HEK293 (cell line): ENCODE data around the gene RPS6KC1.

Source experiments
- FEZF1 ChIP-seq: fragments of 450-650 bp; formaldehyde crosslinking; IDR thresholded peaks from 2 replicates; pipeline ENCODE4 v1.5.1; 2016; ENCODE audit warnings: missing biosample characterization, missing genetic modification characterization
- KLF9 ChIP-seq: fragments of 450-650 bp; formaldehyde crosslinking; IDR thresholded peaks from 2 replicates; pipeline ENCODE4 v1.5.1; 2016; ENCODE audit warnings: missing biosample characterization, missing genetic modification characterization, low read depth
- ZBTB7A ChIP-seq: fragments of 450-650 bp; formaldehyde crosslinking; IDR thresholded peaks from 2 replicates; pipeline ENCODE4 v1.5.1; 2016; ENCODE audit warnings: low read depth, missing biosample characterization, missing genetic modification characterization
- ZNF776 ChIP-seq: fragments of 450-650 bp; formaldehyde crosslinking; IDR thresholded peaks from 2 replicates; pipeline ENCODE4 v1.5.0; 2017; ENCODE audit warnings: missing biosample characterization, missing genetic modification characterization, borderline replicate concordance
- ZNF791 ChIP-seq: fragments of 450-650 bp; formaldehyde crosslinking; IDR thresholded peaks from 2 replicates; pipeline ENCODE4 v1.5.1; 2016; ENCODE audit warnings: missing biosample characterization, missing genetic modification characterization
- TF ChIP-seq, protein P1 (sequence below): IDR thresholded peaks from 2 replicates; pipeline ENCODE4 v1.6.1; 2011; ENCODE audit warnings: mild to moderate bottlenecking, low read depth, low read length, borderline replicate concordance
- TF ChIP-seq, protein P2 (sequence below): fragments of 450-650 bp; formaldehyde crosslinking; IDR thresholded peaks from 2 replicates; pipeline ENCODE4 v1.5.1; 2016; ENCODE audit warnings: missing biosample characterization, missing genetic modification characterization
- TF ChIP-seq, protein P3 (sequence below): fragments of 450-650 bp; formaldehyde crosslinking; IDR thresholded peaks from 2 replicates; pipeline ENCODE4 v1.5.1; 2017; ENCODE audit warnings: missing biosample characterization, mild to moderate bottlenecking, missing genetic modification characterization, moderate library complexity

DNA sequence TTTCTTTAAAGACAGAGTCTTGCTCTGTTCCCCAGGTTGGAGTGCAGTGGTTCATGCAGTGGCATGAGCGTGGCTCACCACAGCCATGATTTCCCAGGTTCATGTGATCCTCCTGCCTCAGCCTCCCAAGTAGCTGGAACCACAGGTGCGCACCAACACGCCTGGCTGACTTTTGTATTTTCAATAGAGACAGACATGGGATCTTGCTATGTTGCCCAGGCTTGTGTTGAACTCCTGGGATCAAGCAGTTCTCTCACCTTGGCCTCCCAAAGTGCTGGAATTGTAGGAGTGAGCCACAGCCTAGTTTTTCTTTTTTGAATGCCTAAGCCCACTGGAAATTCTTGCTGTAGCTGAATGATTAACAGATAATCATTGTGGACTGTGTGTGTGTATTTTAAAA, 113.5 kb downstream of the RPS6KC1 start:
- TF ChIP-seq, protein P1, sequence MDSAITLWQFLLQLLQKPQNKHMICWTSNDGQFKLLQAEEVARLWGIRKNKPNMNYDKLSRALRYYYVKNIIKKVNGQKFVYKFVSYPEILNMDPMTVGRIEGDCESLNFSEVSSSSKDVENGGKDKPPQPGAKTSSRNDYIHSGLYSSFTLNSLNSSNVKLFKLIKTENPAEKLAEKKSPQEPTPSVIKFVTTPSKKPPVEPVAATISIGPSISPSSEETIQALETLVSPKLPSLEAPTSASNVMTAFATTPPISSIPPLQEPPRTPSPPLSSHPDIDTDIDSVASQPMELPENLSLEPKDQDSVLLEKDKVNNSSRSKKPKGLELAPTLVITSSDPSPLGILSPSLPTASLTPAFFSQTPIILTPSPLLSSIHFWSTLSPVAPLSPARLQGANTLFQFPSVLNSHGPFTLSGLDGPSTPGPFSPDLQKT: no peak
- TF ChIP-seq, protein P2, sequence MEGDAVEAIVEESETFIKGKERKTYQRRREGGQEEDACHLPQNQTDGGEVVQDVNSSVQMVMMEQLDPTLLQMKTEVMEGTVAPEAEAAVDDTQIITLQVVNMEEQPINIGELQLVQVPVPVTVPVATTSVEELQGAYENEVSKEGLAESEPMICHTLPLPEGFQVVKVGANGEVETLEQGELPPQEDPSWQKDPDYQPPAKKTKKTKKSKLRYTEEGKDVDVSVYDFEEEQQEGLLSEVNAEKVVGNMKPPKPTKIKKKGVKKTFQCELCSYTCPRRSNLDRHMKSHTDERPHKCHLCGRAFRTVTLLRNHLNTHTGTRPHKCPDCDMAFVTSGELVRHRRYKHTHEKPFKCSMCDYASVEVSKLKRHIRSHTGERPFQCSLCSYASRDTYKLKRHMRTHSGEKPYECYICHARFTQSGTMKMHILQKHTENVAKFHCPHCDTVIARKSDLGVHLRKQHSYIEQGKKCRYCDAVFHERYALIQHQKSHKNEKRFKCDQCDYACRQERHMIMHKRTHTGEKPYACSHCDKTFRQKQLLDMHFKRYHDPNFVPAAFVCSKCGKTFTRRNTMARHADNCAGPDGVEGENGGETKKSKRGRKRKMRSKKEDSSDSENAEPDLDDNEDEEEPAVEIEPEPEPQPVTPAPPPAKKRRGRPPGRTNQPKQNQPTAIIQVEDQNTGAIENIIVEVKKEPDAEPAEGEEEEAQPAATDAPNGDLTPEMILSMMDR: no peak
- TF ChIP-seq ZBTB7A (tag by site-specific recombination) (no peak), ZNF791 (no peak), KLF9 (tag by site-specific recombination) (no peak), ZNF776 (no peak), FEZF1 (tag by site-specific recombination) (no peak)
- TF ChIP-seq, protein P3, sequence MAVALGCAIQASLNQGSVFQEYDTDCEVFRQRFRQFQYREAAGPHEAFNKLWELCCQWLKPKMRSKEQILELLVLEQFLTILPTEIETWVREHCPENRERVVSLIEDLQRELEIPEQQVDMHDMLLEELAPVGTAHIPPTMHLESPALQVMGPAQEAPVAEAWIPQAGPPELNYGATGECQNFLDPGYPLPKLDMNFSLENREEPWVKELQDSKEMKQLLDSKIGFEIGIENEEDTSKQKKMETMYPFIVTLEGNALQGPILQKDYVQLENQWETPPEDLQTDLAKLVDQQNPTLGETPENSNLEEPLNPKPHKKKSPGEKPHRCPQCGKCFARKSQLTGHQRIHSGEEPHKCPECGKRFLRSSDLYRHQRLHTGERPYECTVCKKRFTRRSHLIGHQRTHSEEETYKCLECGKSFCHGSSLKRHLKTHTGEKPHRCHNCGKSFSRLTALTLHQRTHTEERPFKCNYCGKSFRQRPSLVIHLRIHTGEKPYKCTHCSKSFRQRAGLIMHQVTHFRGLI (tag by site-specific recombination): no peak
